PC-9 (cell line): ENCODE data around the gene TSHZ3. TPM values are rescaled to one million over a fixed set of nuclear protein-coding genes. Genes with fewer than 3 reads are reported as not detected.

Experiments used
- BruUV-seq: library from RNA; stranded (reverse); fragments of 400-500 nt; replicated peaks from 2 replicates; lab custom pipeline; 2021; lab: Mats Ljungman, UMichigan
- CTCF ChIA-PET: fragments of 300-600 bp; sonication (Branson Sonifier 250); formaldehyde crosslinking; loops from one replicate; lab custom pipeline; 2022; ENCODE audit warnings: antibody characterized with exemption; lab: Charles Lee
- POLR2A ChIA-PET: fragments of 300-600 bp; sonication (Branson Sonifier 250); formaldehyde crosslinking; loops from one replicate; lab custom pipeline; 2022; ENCODE audit warnings: antibody characterized with exemption; ENCODE audit not compliant: unreplicated experiment; lab: Charles Lee
- DNase-seq, 2 experiments: peaks; one replicate each; pipeline versions ENCODE4 v3.0.0 to v3.0.0-alpha.2; 2015 to 2022; ENCODE audit warnings: mixed read lengths in 1 of 2
- H2AFZ ChIP-seq: fragments of 200-600 bp; sonication (generic); 2 replicates; pipeline ENCODE4 v1.8.1; 2017; ENCODE audit warnings: antibody characterized with exemption
- H3F3A ChIP-seq: fragments of 200-600 bp; sonication (generic); 2 replicates; pipeline ENCODE4 v1.8.1; 2017; ENCODE audit warnings: antibody characterized with exemption, mild to moderate bottlenecking, low read depth; ENCODE audit not compliant: insufficient read depth
- H3K27ac ChIP-seq: fragments of 200-600 bp; sonication (generic); 2 replicates; pipeline ENCODE4 v1.6.1; 2016; ENCODE audit warnings: mixed run types
- H3K27me3 ChIP-seq: fragments of 200-600 bp; sonication (generic); 2 replicates; pipeline ENCODE4 v1.6.1; 2016; ENCODE audit warnings: low read depth, mixed run types; ENCODE audit not compliant: insufficient read depth
- H3K36me3 ChIP-seq: fragments of 200-600 bp; sonication (generic); 2 replicates; pipeline ENCODE4 v1.6.1; 2016; ENCODE audit warnings: low read depth, mixed run types
- H3K4me1 ChIP-seq: fragments of 200-600 bp; sonication (generic); replicated peaks from 2 replicates; pipeline ENCODE4 v1.6.1; 2016; ENCODE audit warnings: mixed run types; ENCODE audit not compliant: insufficient read depth
- H3K4me2 ChIP-seq: fragments of 200-600 bp; sonication (generic); 2 replicates; pipeline ENCODE4 v1.6.1; 2017; ENCODE audit warnings: mixed run types
- H3K4me3 ChIP-seq: fragments of 200-600 bp; sonication (generic); 2 replicates; pipeline ENCODE4 v1.6.1; 2016; ENCODE audit warnings: mixed run types
- H3K79me2 ChIP-seq: fragments of 200-600 bp; sonication (generic); 2 replicates; pipeline ENCODE4 v1.6.1; 2017; ENCODE audit warnings: low read depth, mixed run types
- H3K9me2 ChIP-seq: fragments of 200-600 bp; sonication (generic); 2 replicates; pipeline ENCODE4 v1.8.1; 2017; ENCODE audit warnings: mild to moderate bottlenecking; ENCODE audit not compliant: insufficient read depth
- H3K9me3 ChIP-seq: fragments of 200-600 bp; sonication (generic); 2 replicates; pipeline ENCODE4 v1.8.1; 2016; ENCODE audit warnings: low read depth; ENCODE audit not compliant: insufficient read depth
- H4K20me1 ChIP-seq: fragments of 200-600 bp; sonication (generic); 2 replicates; pipeline ENCODE4 v1.8.1; 2017; ENCODE audit not compliant: insufficient read depth
- CTCF ChIP-seq: fragments of 200-600 bp; sonication (generic); conservative IDR thresholded peaks from 2 replicates; pipeline ENCODE4 v1.6.1; 2017; ENCODE audit warnings: mixed run types, antibody characterized with exemption, mild to moderate bottlenecking, moderate library complexity
- EZH2 ChIP-seq: fragments of 200-600 bp; sonication (generic); IDR thresholded peaks from 2 replicates; pipeline ENCODE4 v1.8.0; 2017; ENCODE audit warnings: antibody characterized with exemption, low read depth
- intact Hi-C: fragments of 100-400 bp; cut with micrococcal nuclease; formaldehyde crosslinking; loops from one replicate; pipeline ENCODE4 v1.10.0; 2022; ENCODE audit not compliant: unreplicated experiment
- total RNA-seq: library from RNA; stranded (reverse); gene quantifications from 2 replicates; pipeline ENCODE4 v1.2.3, GENCODE V29; 2021

The TSHZ3 gene
- total RNA-seq, 1 experiment from 2014 or later: not detected

- DNase-seq: no peak
- no peaks in the 10 kb centered on the region for H3K36me3 ChIP-seq
- H3K4me2 ChIP-seq: no peak overlapping the region
- CTCF ChIA-PET: no interaction called here
- H3K27ac ChIP-seq: no peak overlapping the region
- TF ChIP-seq EZH2 (no peak), CTCF (no peak)
- no peaks in the 10 kb centered on the region; the same call in 1 of the 2 replicates for H4K20me1 ChIP-seq
- POLR2A ChIA-PET: no interaction called here
- H3K9me3 ChIP-seq: no peaks in the 10 kb centered on the region
- H3K27me3 ChIP-seq: peaks cover 22% of the 10 kb centered on the region; the same call in 1 of the 2 replicates
- H3K4me3 ChIP-seq: no peak overlapping the region
- no peaks in the 10 kb centered on the region for H3K9me2 ChIP-seq
- no peak overlapping the region for H2AFZ ChIP-seq
- H3K79me2 ChIP-seq: no peaks in the 10 kb centered on the region
- H3K4me1 ChIP-seq: no peaks in the 10 kb centered on the region
- no TSS peak for BruUV-seq
- intact Hi-C loops: no loop called here
- no peaks in the 10 kb centered on the region for H3F3A ChIP-seq
These were observed 116.4 kb downstream of the TSHZ3 start for GRCh38 chr19:31232871-31233270.

GRCh38 chr19:31232180-31232579 lies 117.1 kb downstream of the TSHZ3 start:
- no peak overlapping the region for H3K4me2 ChIP-seq
- intact Hi-C loops: no loop called here

GRCh38 chr19:31231237-31231636 lies 118.0 kb downstream of the TSHZ3 start:
- no peak for DNase-seq
- peaks cover 15% of the 10 kb centered on the region; the same call in 1 of the 2 replicates for H3K27me3 ChIP-seq
- no TSS peak for BruUV-seq
- no peaks in the 10 kb centered on the region for H3F3A ChIP-seq
- H3K4me3 ChIP-seq: no peak overlapping the region
- H3K79me2 ChIP-seq: no peaks in the 10 kb centered on the region
- POLR2A ChIA-PET: no interaction called here
- H3K9me2 ChIP-seq: no peaks in the 10 kb centered on the region
- TF ChIP-seq EZH2 (no peak), CTCF (no peak)
- H3K4me2 ChIP-seq: no peak overlapping the region
- H2AFZ ChIP-seq: no peak overlapping the region
- H3K36me3 ChIP-seq: no peaks in the 10 kb centered on the region
- H3K4me1 ChIP-seq: no peaks in the 10 kb centered on the region
- H4K20me1 ChIP-seq: no peaks in the 10 kb centered on the region; the same call in 1 of the 2 replicates
- no peaks in the 10 kb centered on the region for H3K9me3 ChIP-seq
- CTCF ChIA-PET: no interaction called here
- H3K27ac ChIP-seq: no peak overlapping the region
- intact Hi-C loops: no loop called here

More at GRCh38 chr19:31232180-31232579, 117.1 kb downstream of the TSHZ3 start:
- H3K27me3 ChIP-seq: peaks cover 22% of the 10 kb centered on the region; the same call in 1 of the 2 replicates
- no peaks in the 10 kb centered on the region for H3K4me1 ChIP-seq
- TF ChIP-seq CTCF (no peak), EZH2 (no peak)
- no TSS peak for BruUV-seq
- H3K9me2 ChIP-seq: no peaks in the 10 kb centered on the region
- H3K4me3 ChIP-seq: no peak overlapping the region
- CTCF ChIA-PET: no interaction called here
- no peak overlapping the region for H3K27ac ChIP-seq
- H3K79me2 ChIP-seq: no peaks in the 10 kb centered on the region
- H3F3A ChIP-seq: no peaks in the 10 kb centered on the region
- H2AFZ ChIP-seq: no peak overlapping the region
- DNase-seq: no peak
- POLR2A ChIA-PET: no interaction called here
- no peaks in the 10 kb centered on the region; the same call in 1 of the 2 replicates for H4K20me1 ChIP-seq
- no peaks in the 10 kb centered on the region for H3K36me3 ChIP-seq
- H3K9me3 ChIP-seq: no peaks in the 10 kb centered on the region
